Measurements from ENCODE around the gene AKAP13. TPM values are rescaled to one million over a fixed set of nuclear protein-coding genes. Genes with fewer than 3 reads are reported as not detected.

The AKAP13 gene
- total and polyA plus RNA-seq, 2 of the 8 experiments (the other 6 are each of a cell fraction or from before 2014, with no cell fraction given) = 14.0 to 46.2 TPM

DNA sequence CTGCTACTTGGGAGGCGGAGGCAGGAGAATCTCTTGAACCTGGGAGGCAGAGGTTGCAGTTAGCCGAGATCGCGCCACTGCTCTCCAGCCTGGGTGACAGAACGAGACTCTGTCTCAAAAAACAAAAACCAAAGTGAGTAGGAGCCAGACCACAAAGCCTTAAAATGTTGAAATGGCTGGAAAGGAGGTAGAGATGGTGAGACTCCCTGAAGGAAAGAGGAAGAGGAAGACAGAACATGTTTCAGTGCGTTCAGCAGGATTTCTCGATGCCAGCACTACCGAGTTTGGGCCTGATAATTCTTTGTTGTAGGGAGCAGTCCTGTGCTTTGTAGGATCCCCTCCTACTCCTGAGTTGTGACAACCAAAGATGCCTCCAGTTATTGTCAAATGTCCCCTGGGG lies 189.9 kb downstream of the AKAP13 start:
- Histone ChIP-seq H2BK120ac (replicated peaks; ENCODE audit: low read depth, low read length) (no peak overlapping the region), H3K4me3 (ENCODE audit: extremely low read depth in 1 of 4, insufficient read depth in 2 of 4, low read depth in 3 of 4, low read length in 4 of 4) (no peak overlapping the region), H3K18ac (ENCODE audit: extremely low read depth, low read length) (no peak overlapping the region), H3K14ac (ENCODE audit: insufficient read length) (no peak overlapping the region), H3K79me1 (ENCODE audit: low read depth, low read length) (no peaks in the 10 kb centered on the region), H3K9ac (replicated peaks in 1 of 4; ENCODE audit: extremely low read depth in 1 of 4, low read depth in 3 of 4, low read length in 3 of 4) (no peak overlapping the region), H3K4ac (replicated peaks; ENCODE audit: insufficient read length, low read depth, low read length) (no peak overlapping the region), H4K8ac (ENCODE audit: extremely low read depth, insufficient read depth, low read length) (no peak overlapping the region), H3K27ac (ENCODE audit: low read depth, low read length) (no peak overlapping the region), H3K4me2 (ENCODE audit: insufficient read depth in 1 of 2, low read depth in 2 of 2, low read length in 2 of 2) (no peak overlapping the region), H2AFZ (ENCODE audit: low read length) (no peak overlapping the region), H3K23ac (ENCODE audit: insufficient read length) (no peak overlapping the region), H4K20me1 (replicated peaks in 1 of 2; ENCODE audit: control insufficient read depth in 1 of 2, insufficient read depth in 2 of 2, low read length in 2 of 2) (no peaks in the 10 kb centered on the region), H2AK5ac (ENCODE audit: low read depth, low read length) (no peak overlapping the region), H3K9me3 (ENCODE audit: insufficient read depth in 2 of 2, low read depth in 1 of 2, low read length in 1 of 2) (no peaks in the 10 kb centered on the region), H4K91ac (replicated peaks; ENCODE audit: insufficient read length, low read length) (no peak overlapping the region), H2BK5ac (ENCODE audit: low read depth, low read length) (no peak overlapping the region), H2BK15ac (ENCODE audit: low read length) (no peak overlapping the region), H2BK20ac (ENCODE audit: low read length) (no peak overlapping the region), H3K36me3 (ENCODE audit: control insufficient read depth in 2 of 4, insufficient read depth in 4 of 4, low read length in 3 of 4) (no peaks in the 10 kb centered on the region), H2BK12ac (ENCODE audit: low read depth, low read length) (no peak overlapping the region), H4K5ac (ENCODE audit: insufficient read length, low read depth, low read length) (no peak overlapping the region), H3K4me1 (replicated peaks in 1 of 4; ENCODE audit: control insufficient read depth in 3 of 4, insufficient read depth in 4 of 4, low read length in 3 of 4) (no peaks in the 10 kb centered on the region), H3K79me2 (ENCODE audit: control insufficient read depth in 1 of 2, insufficient read depth in 2 of 2, low read length in 2 of 2) (peaks cover 0 to 4% of the 10 kb centered on the region in 2 experiments; a peak in 1 of 4 replicates), H3K56ac (replicated peaks; ENCODE audit: insufficient read length, low read depth, low read length) (no peak overlapping the region), H3K23me2 (ENCODE audit: low read depth, low read length) (no peaks in the 10 kb centered on the region), H3K27me3 (replicated peaks in 1 of 4; ENCODE audit: control insufficient read depth in 3 of 4, extremely low read depth in 1 of 4, insufficient read depth in 3 of 4, low read length in 3 of 4) (no peaks in the 10 kb centered on the region)
- POLR2A ChIA-PET (ENCODE audit: partially characterized antibody) = no interaction called here
- CTCF ChIA-PET (ENCODE audit: partially characterized antibody) = no interaction called here
- 85% methylated on average over 8 of the region's 8 CpGs; no CpG with 5 or more reads in 1 of the 2 experiments for WGBS, 2 experiments (ENCODE audit: extremely low coverage in 1 of 2, insufficient coverage in 1 of 2, insufficient read length in 1 of 2, insufficient replicate concordance in 2 of 2, low coverage in 1 of 2, low lambda C conversion rate in 2 of 2, missing lambda C conversion rate in 1 of 2)
- no peak for TF ChIP-seq KDM5A (IDR thresholded peaks at IDR 0.05; ENCODE audit: low read length)
- TF ChIP-seq CBX8 (IDR thresholded peaks at IDR 0.05; ENCODE audit: borderline replicate concordance, low read depth, low read length) = no peak
- no peak for TF ChIP-seq FOSL1 (IDR thresholded peaks at IDR 0.05; ENCODE audit: insufficient read depth, low read depth, low read length)
- TF ChIP-seq POLR2A (IDR thresholded peaks at IDR 0.05; ENCODE audit: control extremely low read depth in 1 of 2, low read depth in 2 of 2, low read length in 2 of 2) = no peak
- TF ChIP-seq, protein P1, sequence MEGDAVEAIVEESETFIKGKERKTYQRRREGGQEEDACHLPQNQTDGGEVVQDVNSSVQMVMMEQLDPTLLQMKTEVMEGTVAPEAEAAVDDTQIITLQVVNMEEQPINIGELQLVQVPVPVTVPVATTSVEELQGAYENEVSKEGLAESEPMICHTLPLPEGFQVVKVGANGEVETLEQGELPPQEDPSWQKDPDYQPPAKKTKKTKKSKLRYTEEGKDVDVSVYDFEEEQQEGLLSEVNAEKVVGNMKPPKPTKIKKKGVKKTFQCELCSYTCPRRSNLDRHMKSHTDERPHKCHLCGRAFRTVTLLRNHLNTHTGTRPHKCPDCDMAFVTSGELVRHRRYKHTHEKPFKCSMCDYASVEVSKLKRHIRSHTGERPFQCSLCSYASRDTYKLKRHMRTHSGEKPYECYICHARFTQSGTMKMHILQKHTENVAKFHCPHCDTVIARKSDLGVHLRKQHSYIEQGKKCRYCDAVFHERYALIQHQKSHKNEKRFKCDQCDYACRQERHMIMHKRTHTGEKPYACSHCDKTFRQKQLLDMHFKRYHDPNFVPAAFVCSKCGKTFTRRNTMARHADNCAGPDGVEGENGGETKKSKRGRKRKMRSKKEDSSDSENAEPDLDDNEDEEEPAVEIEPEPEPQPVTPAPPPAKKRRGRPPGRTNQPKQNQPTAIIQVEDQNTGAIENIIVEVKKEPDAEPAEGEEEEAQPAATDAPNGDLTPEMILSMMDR (IDR thresholded peaks at IDR 0.05; ENCODE audit: control extremely low read depth in 1 of 3, insufficient read depth in 1 of 3, low read depth in 1 of 3, low read length in 3 of 3) = no peak
- no peak for TF ChIP-seq POLR2AphosphoS5 (IDR thresholded peaks at IDR 0.05; ENCODE audit: low read depth, low read length)
- TF ChIP-seq TAF7 (optimal IDR thresholded peaks at IDR 0.05; ENCODE audit: borderline replicate concordance, low read depth, low read length) = no peak
- TF ChIP-seq, protein P2, sequence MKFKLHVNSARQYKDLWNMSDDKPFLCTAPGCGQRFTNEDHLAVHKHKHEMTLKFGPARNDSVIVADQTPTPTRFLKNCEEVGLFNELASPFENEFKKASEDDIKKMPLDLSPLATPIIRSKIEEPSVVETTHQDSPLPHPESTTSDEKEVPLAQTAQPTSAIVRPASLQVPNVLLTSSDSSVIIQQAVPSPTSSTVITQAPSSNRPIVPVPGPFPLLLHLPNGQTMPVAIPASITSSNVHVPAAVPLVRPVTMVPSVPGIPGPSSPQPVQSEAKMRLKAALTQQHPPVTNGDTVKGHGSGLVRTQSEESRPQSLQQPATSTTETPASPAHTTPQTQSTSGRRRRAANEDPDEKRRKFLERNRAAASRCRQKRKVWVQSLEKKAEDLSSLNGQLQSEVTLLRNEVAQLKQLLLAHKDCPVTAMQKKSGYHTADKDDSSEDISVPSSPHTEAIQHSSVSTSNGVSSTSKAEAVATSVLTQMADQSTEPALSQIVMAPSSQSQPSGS (IDR thresholded peaks at IDR 0.05; ENCODE audit: low read length) = no peak
- no peak for TF ChIP-seq RXRA (IDR thresholded peaks at IDR 0.05; ENCODE audit: insufficient read depth, low read depth, low read length)
- TF ChIP-seq RBBP5 (IDR thresholded peaks at IDR 0.05; ENCODE audit: borderline replicate concordance, low read depth, low read length) = no peak
- DNase-seq (ENCODE audit: low read depth in 1 of 2, low spot score in 2 of 2) (no peak), FAIRE-seq (no peak)

Measured in H1 (cell line).